HG03469 (cell line): Measurements from ENCODE around the gene TNFRSF11A.

Experiments
- ATAC-seq: cut with Tn5 transposase; IDR thresholded peaks from one replicate; pipeline ENCODE4 v1.9.1; 2021; ENCODE audit warnings: mild to moderate bottlenecking, moderate library complexity, moderate number of reproducible peaks; ENCODE audit not compliant: unreplicated experiment

The TNFRSF11A gene

GRCh38 chr18:62407660-62408059 lies 82.5 kb downstream of the TNFRSF11A start:
- ATAC-seq: no peak

- ATAC-seq: no peak
These were observed 84.7 kb downstream of the TNFRSF11A start for GRCh38 chr18:62409821-62410220.

GRCh38 chr18:62412231-62412979 lies 87.3 kb downstream of the TNFRSF11A start:
- ATAC-seq: no peak

- no peak for ATAC-seq
These were observed 88.1 kb downstream of the TNFRSF11A start for GRCh38 chr18:62413206-62413605.

- ATAC-seq: no peak
These were observed 93.1 kb downstream of the TNFRSF11A start for GRCh38 chr18:62418258-62418657.

- no peak for ATAC-seq
These were observed 95.0 kb downstream of the TNFRSF11A start for GRCh38 chr18:62420151-62420512.

- ATAC-seq: peak; percentile 82
These were observed 95.6 kb downstream of the TNFRSF11A start for GRCh38 chr18:62420513-62421209.

- peak; percentile 58 for ATAC-seq
These were observed 100.5 kb downstream of the TNFRSF11A start for GRCh38 chr18:62425465-62426190.

- ATAC-seq: no peak
These were observed 101.0 kb downstream of the TNFRSF11A start for GRCh38 chr18:62426191-62426488.

- ATAC-seq: no peak
These were observed 107.1 kb downstream of the TNFRSF11A start for GRCh38 chr18:62432176-62432575.

GRCh38 chr18:62434798-62435197 lies 109.7 kb downstream of the TNFRSF11A start:
- ATAC-seq: no peak

- no peak for ATAC-seq
These were observed 110.4 kb downstream of the TNFRSF11A start for GRCh38 chr18:62435435-62436031.

GRCh38 chr18:62436636-62437234 lies 111.6 kb downstream of the TNFRSF11A start:
- ATAC-seq: no peak

- no peak for ATAC-seq
These were observed 112.3 kb downstream of the TNFRSF11A start for GRCh38 chr18:62437235-62438017.

- ATAC-seq: no peak
These were observed 112.9 kb downstream of the TNFRSF11A start for GRCh38 chr18:62438018-62438329.

- ATAC-seq: no peak
These were observed 113.3 kb downstream of the TNFRSF11A start for GRCh38 chr18:62438402-62438801.

- ATAC-seq: no peak
These were observed 113.8 kb downstream of the TNFRSF11A start for GRCh38 chr18:62438866-62439265.
